Choroid plexus epithelial cell (primary cell): ENCODE measurements around the gene IRAK3.
"Not testable (repeated sequence)": the region's sequence is repeated elsewhere in the genome, so short reads cannot be mapped to it uniquely, and the experiment has no call there.

Source experiments
- DNase-seq: peaks from one replicate; pipeline ENCODE4 v3.0.0-alpha.2; 2010; ENCODE audit warnings: low read depth
- H3K4me3 ChIP-seq: 2 replicates; pipeline ENCODE4 v1.5.1; 2011; ENCODE audit warnings: low read depth, mild to moderate bottlenecking, control low read depth, low read length, moderate library complexity
- TF ChIP-seq, protein P1 (sequence below): conservative IDR thresholded peaks from 2 replicates; pipeline ENCODE4 v1.5.1; 2011; ENCODE audit warnings: low read depth, mild to moderate bottlenecking, control low read depth, inconsistent platforms, low read length, moderate library complexity

The IRAK3 gene

DNA sequence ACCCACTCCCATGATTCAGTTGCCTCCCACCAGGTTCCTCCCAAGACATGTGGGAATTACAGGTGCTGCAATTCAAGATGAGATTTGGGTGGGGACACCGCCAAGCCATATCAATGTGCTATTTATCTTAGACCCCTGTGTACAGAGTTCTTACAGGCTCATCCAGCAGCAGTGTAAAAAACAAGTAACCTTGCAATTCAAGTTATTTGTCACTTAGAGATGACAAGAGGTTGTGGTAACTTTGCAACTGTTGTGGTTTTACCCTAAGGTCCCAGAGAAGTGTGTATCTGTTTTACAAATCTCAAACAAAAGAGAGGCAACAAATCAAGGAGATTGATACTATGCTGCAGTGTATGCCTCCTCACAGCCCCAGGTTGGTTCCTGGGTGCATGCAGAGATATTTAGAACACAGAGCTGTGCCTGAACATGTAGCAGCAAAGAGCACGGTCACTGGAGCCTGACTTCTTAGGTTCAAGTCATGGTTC is 101.7 kb downstream of the IRAK3 start:
- no peak for DNase-seq
- TF ChIP-seq, protein P1, sequence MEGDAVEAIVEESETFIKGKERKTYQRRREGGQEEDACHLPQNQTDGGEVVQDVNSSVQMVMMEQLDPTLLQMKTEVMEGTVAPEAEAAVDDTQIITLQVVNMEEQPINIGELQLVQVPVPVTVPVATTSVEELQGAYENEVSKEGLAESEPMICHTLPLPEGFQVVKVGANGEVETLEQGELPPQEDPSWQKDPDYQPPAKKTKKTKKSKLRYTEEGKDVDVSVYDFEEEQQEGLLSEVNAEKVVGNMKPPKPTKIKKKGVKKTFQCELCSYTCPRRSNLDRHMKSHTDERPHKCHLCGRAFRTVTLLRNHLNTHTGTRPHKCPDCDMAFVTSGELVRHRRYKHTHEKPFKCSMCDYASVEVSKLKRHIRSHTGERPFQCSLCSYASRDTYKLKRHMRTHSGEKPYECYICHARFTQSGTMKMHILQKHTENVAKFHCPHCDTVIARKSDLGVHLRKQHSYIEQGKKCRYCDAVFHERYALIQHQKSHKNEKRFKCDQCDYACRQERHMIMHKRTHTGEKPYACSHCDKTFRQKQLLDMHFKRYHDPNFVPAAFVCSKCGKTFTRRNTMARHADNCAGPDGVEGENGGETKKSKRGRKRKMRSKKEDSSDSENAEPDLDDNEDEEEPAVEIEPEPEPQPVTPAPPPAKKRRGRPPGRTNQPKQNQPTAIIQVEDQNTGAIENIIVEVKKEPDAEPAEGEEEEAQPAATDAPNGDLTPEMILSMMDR, result no peak
- no peak overlapping the region for H3K4me3 ChIP-seq

DNA sequence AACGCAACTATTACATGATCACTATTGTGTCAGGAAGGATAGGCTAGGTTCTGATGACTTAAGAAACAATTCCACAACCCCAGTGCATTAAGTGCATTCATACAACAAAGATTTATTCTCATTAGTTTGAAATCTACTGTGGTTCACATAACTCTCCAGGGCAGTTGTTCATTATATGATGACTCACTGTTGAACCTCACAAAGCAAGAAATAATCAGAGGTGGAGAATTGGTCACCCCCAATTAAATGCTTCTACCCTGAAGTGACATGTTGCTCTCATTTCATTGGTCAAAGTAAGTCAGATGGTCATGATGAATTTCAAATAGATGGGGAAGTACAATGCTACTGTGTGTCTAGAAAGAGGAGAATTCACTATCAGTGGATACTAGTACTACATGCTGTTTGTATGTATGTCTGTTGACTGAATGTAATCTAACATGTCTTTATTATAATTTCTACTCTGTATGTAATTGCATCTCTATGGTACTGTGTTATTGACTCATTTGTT is 107.2 kb downstream of the IRAK3 start:
- TF ChIP-seq, protein P1, result no peak
- H3K4me3 ChIP-seq, result no peak overlapping the region
- DNase-seq, result no peak

DNA sequence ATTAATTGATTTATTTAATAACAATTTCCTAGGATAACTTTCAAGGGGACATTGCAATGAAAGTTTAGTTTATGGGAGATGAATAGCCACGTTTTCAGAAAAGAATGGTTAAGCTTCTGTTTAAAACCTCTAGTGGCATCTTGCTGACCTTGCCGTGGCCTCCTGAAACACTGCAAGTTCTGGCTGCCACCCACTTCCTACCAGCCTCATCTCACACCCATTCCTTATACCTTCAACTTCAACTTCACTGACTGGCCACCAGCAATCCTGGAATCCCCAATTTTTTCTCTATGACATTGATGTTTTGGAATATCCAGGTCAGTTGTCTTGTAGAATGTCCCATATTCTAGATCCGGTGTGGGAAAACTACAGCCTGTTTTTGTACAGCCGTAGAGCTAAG is 108.1 kb downstream of the IRAK3 start:
- no peak for DNase-seq
- no peak overlapping the region for H3K4me3 ChIP-seq
- TF ChIP-seq, protein P1, result no peak

DNA sequence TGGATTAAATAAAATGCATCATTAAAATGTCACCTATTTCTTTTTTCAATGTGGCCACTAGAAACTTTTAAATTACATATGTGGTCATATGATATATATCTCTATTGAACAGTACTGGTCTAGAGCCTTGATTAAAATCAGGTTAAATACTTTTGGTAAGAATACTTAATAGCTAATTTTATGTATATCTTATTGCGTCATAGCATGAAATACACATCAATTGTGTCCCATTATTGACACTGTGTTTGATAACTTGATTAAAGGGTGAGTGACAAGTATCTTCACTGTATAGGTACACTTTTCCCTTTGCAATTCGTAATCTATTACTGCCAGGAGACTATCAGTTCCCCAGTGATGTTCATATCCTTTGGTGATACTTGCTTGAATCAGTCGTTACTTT is 108.9 kb downstream of the IRAK3 start:
- TF ChIP-seq, protein P1, result no peak
- DNase-seq, result no peak
- no peak overlapping the region for H3K4me3 ChIP-seq

DNA sequence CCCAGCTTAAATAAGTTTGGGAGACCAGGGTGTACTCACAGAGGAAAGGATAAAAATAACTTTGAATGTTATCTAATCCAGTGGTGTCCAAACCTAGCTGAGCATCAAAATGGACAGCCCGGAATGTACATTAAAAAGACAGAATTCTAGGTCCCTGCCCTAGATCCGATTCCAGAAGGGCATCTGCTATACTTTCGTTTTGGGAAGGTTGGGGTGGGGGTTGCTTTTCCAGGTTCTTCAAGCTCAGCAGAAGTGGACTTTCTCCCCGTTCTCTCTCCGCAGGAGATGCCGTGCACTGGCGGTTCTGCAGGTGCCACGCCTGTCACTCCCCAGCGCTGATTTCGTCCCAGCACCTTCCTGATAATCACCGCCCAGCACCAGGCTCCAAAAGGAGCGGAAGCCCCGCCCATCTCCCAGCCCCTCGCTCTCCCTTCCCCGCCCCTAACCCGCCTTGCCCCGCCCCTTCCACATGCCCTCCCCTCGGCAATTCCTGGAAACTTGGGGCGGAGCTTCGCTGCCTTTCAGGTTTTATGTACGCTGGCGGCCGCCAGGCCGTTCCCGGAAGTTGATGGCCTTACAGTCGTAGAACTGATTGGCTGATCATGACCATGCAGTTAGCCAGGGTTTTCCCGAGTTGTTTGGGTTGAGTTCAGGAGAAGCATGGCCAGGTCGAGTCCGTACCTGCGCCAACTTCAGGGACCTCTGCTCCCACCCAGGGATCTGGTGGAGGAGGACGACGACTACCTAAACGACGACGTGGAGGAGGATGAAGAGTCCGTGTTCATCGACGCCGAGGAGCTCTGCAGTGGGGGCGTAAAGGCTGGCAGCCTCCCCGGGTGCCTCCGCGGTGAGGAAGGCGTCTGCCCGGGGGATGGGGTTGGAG is 113.2 kb downstream of the IRAK3 start, which contains the start of gene HELB:
TSS of gene HELB (plus strand) at position 550 of the 883 bp plus-strand sequence. CDS start at position 661, 111 bp downstream.
- TF ChIP-seq, protein P1, result no peak
- peak; percentile 97 for DNase-seq

DNA sequence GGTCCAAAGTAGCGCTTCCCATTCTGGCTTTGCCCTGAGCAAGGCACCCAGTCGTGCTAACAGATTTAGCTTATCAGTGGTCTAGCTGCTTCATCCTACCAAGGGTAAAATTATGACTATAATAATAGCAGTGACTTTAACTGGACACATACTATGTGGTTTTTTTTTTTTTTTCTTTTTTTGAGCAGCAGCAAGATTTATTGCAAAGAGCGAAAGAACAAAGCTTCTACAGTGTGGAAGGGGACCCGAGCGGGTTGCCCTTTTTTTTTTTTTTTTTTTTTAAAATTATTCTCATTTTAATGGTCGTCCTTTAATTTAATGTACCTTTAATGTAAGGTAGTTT is 113.8 kb downstream of the IRAK3 start:
- no peak for DNase-seq
- TF ChIP-seq, protein P1, result no peak
- peak overlapping the region; percentile 72 for H3K4me3 ChIP-seq

More for the DNA sequence above, 113.2 kb downstream of the IRAK3 start, which contains the start of gene HELB:
- peak within 1 kb of the TSS; percentile 72 for H3K4me3 ChIP-seq

DNA sequence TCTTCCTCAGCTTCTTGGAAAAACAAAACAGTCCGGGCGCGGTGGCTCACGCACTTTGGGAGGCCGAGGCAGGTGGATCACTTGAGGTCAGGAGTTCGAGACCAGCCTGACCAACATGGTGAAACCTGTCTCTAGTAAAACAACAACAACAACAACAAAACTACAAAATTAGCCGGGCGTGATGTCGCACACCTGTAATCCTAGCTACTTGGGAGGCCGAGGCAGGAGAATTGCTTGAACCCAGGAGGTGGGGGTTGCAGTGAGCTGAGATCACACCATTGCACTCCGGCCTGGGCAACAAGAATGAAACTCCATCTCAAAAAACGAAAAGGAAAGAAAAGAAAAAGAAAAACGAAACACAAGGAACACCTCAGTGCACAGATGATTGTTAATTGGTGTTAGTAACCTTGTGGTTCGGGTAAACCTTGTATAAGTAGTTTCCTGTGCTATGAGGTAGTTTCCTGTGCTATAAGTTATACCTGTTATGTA is 114.3 kb downstream of the IRAK3 start:
- not testable (repeated sequence) for DNase-seq, H3K4me3 ChIP-seq
